ENCODE measurements around the gene LPP. TPM values are rescaled to one million over a fixed set of nuclear protein-coding genes. Genes with fewer than 3 reads are reported as not detected.

LPP gene
- total and polyA plus RNA-seq, 10 of the 15 experiments (the other 5 are each of a cell fraction or from before 2014, with no cell fraction given): under 0.01 to 0.62 (median 0.03) TPM

DNA sequence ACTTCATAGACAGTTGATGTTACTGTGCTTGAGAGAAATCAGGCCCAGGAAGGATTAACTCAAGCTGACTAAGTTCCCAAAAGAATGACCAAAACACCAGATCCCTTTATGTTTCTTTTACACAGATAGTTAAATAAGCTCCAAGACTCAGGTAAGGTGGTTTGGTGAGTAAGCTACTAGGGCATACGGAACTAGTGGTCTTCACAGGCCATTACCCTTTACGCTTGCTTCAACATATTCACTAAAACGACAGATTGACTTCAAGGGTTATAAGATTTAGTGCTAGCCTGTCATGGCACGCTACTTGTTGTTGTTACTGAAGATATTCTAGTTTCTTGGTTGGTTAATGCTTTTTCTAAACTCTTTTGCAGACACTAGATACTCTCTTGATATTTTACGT lies 369.3 kb downstream of the LPP start (continued):
- TF ChIP-seq PBX3 (IDR thresholded peaks at IDR 0.05; ENCODE audit: insufficient replicate concordance, low read depth, low read length) (no peak), RFX5 (IDR thresholded peaks at IDR 0.05; ENCODE audit: low read depth, low read length) (no peak)

GRCh38 chr3:188524052-188524451 lies 370.1 kb downstream of the LPP start:
- Histone ChIP-seq H3K4me3 (no peak overlapping the region), H3K79me2 (ENCODE audit: control insufficient read depth, insufficient read depth, low read length) (no peaks in the 10 kb centered on the region), H3K27ac (ENCODE audit: control insufficient read depth, insufficient read depth) (no peak overlapping the region), H3K4me2 (ENCODE audit: control insufficient read depth, insufficient read depth) (no peak overlapping the region), H3K4me1 (ENCODE audit: control insufficient read depth, insufficient read depth, low read length) (no peaks in the 10 kb centered on the region), H4K20me1 (ENCODE audit: control insufficient read depth, insufficient read depth) (no peaks in the 10 kb centered on the region), H2AFZ (ENCODE audit: control insufficient read depth, low read depth, low read length) (no peak overlapping the region), H3K9me3 (replicated peaks; ENCODE audit: control insufficient read depth, insufficient read depth, low read length) (no peaks in the 10 kb centered on the region), H3K36me3 (ENCODE audit: control insufficient read depth in 2 of 2, insufficient read depth in 2 of 2, low read length in 1 of 2) (no peaks in the 10 kb centered on the region), H3K9ac (ENCODE audit: control insufficient read depth, insufficient read depth, low read length) (no peak overlapping the region), H3K27me3 (replicated peaks in 1 of 2; ENCODE audit: control insufficient read depth in 2 of 2, insufficient read depth in 2 of 2, low read length in 1 of 2) (no peaks in the 10 kb centered on the region)
- ChIA-PET SMC1A (ENCODE audit: uncharacterized antibody, unreplicated experiment) (interaction anchor here (0.6 kb wide), 1 partner anchor 123 kb away, joined by 4 read pairs; no protein-coding TSS in a partner anchor), RAD21 (ENCODE audit: unreplicated experiment) (no interaction called here), CTCF (no interaction called here), POLR2A (no interaction called here)
- ATAC-seq: no peak
- WGBS (ENCODE audit: insufficient coverage, insufficient replicate concordance, low lambda C conversion rate, missing lambda C conversion rate): 15% methylated on average over 3 of the region's 3 CpGs
- intact Hi-C loops (cut with micrococcal nuclease; ENCODE audit: unreplicated experiment) (no loop called here), in situ Hi-C loops (cut with MboI) (no loop called here)
- FAIRE-seq: no peak
- DNase-seq (ENCODE audit: low read depth, low spot score): no peak
- no TSS peak for BruUV-seq (replicated peaks)
- TF ChIP-seq POLR2AphosphoS5 (IDR thresholded peaks at IDR 0.05; ENCODE audit: low read length) (no peak), ESRRA (IDR thresholded peaks at IDR 0.05; ENCODE audit: low read length) (no peak), SREBF1 (IDR thresholded peaks at IDR 0.05; ENCODE audit: low read length) (no peak), ELK1 (IDR thresholded peaks at IDR 0.05; ENCODE audit: low read depth, low read length) (no peak), YBX1 (IDR thresholded peaks at IDR 0.05) (no peak), STAT3 (IDR thresholded peaks at IDR 0.05; ENCODE audit: low read depth, low read length) (no peak), KDM1A (IDR thresholded peaks at IDR 0.05; ENCODE audit: borderline replicate concordance) (no peak), MYB (IDR thresholded peaks at IDR 0.05; ENCODE audit: borderline replicate concordance, low read depth, low read length) (no peak), NKRF (conservative IDR thresholded peaks at IDR 0.05) (no peak), SMAD1 (IDR thresholded peaks at IDR 0.05; ENCODE audit: low read depth, partially characterized antibody) (no peak), SIN3A (IDR thresholded peaks at IDR 0.05; ENCODE audit: low read depth, low read length) (no peak), SMARCA5 (IDR thresholded peaks at IDR 0.05) (no peak), NBN (IDR thresholded peaks at IDR 0.05) (no peak), FOS (IDR thresholded peaks at IDR 0.05; ENCODE audit: borderline replicate concordance, extremely low read depth, insufficient read length) (no peak), NR2C1 (IDR thresholded peaks at IDR 0.05) (no peak)
- TF ChIP-seq, protein P1, sequence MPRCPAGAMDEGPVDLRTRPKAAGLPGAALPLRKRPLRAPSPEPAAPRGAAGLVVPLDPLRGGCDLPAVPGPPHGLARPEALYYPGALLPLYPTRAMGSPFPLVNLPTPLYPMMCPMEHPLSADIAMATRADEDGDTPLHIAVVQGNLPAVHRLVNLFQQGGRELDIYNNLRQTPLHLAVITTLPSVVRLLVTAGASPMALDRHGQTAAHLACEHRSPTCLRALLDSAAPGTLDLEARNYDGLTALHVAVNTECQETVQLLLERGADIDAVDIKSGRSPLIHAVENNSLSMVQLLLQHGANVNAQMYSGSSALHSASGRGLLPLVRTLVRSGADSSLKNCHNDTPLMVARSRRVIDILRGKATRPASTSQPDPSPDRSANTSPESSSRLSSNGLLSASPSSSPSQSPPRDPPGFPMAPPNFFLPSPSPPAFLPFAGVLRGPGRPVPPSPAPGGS (IDR thresholded peaks at IDR 0.05; ENCODE audit: borderline replicate concordance, insufficient read depth, low read depth, low read length, poor library complexity, severe bottlenecking): no peak

Data from GM12878 (cell line).